H1 (cell line): Measurements from ENCODE around the gene SPIRE1. TPM values are rescaled to one million over a fixed set of nuclear protein-coding genes. Genes with fewer than 3 reads are reported as not detected.

Source experiments
- CTCF ChIA-PET: fragments of 300-600 bp; sonication (Branson Sonifier 250); formaldehyde crosslinking; loops from one replicate; lab custom pipeline; 2021; ENCODE audit not compliant: partially characterized antibody; lab: Charles Lee
- POLR2A ChIA-PET: fragments of 300-600 bp; sonication (Branson Sonifier 250); formaldehyde crosslinking; loops from one replicate; lab custom pipeline; 2021; ENCODE audit warnings: inconsistent platforms; ENCODE audit not compliant: partially characterized antibody; lab: Charles Lee
- DNase-seq, 2 experiments: peaks; one replicate each; pipeline versions ENCODE4 v3.0.0 to v3.0.0-alpha.2; 2010 to 2022; ENCODE audit warnings: low spot score in 2 of 2, low read depth in 1 of 2, mixed read lengths in 1 of 2
- FAIRE-seq: peaks from 2 replicates; lab custom pipeline; 2011; peaks lifted over from hg19 to GRCh38; lab: Jason Lieb, UNC
- H2AFZ ChIP-seq: 2 replicates; pipeline ENCODE4 v1.8.1; 2012; ENCODE audit warnings: low read length, inconsistent platforms
- H2AK5ac ChIP-seq: 2 replicates; pipeline ENCODE4 v1.6.1; 2013; ENCODE audit warnings: low read depth, low read length
- H2BK120ac ChIP-seq: replicated peaks from 2 replicates; pipeline ENCODE3; 2013; ENCODE audit warnings: low read depth, low read length, inconsistent platforms
- H2BK12ac ChIP-seq: 2 replicates; pipeline ENCODE4 v1.6.1; 2013; ENCODE audit warnings: low read depth, low read length
- H2BK15ac ChIP-seq: 2 replicates; pipeline ENCODE4 v1.6.1; 2013; ENCODE audit warnings: low read length
- H2BK20ac ChIP-seq: 2 replicates; pipeline ENCODE4 v1.6.1; 2013; ENCODE audit warnings: low read length
- H2BK5ac ChIP-seq: 2 replicates; pipeline ENCODE4 v1.6.1; 2013; ENCODE audit warnings: low read depth, low read length
- H3K14ac ChIP-seq: 2 replicates; pipeline ENCODE4 v1.6.1; 2013; ENCODE audit warnings: inconsistent platforms; ENCODE audit not compliant: insufficient read length
- H3K18ac ChIP-seq: 2 replicates; pipeline ENCODE4 v1.6.1; 2013; ENCODE audit warnings: low read length; ENCODE audit errors: extremely low read depth
- H3K23ac ChIP-seq: 2 replicates; pipeline ENCODE4 v1.6.1; 2013; ENCODE audit warnings: inconsistent platforms; ENCODE audit not compliant: insufficient read length
- H3K23me2 ChIP-seq: 2 replicates; pipeline ENCODE4 v1.6.1; 2013; ENCODE audit warnings: low read depth, low read length
- H3K27ac ChIP-seq: 2 replicates; pipeline ENCODE4 v1.6.1; 2011; ENCODE audit warnings: low read depth, low read length, inconsistent platforms
- H3K27me3 ChIP-seq, 4 experiments: replicated peaks in 1 of 4; 1 replicate in 1 of 4; 2 replicates in 3 of 4; pipeline versions ENCODE4 v1.6.1 to v1.8.1; 2011 to 2013; ENCODE audit warnings: low read length in 3 of 4, mild to moderate bottlenecking in 3 of 4, inconsistent platforms in 2 of 4, mixed read lengths in 2 of 4, moderate library complexity in 1 of 4; ENCODE audit not compliant: control insufficient read depth in 3 of 4, insufficient read depth in 3 of 4; ENCODE audit errors: extremely low read depth in 1 of 4
- H3K36me3 ChIP-seq, 4 experiments: 2 replicates each; pipeline versions ENCODE4 v1.6.1 to v1.8.1; 2011 to 2013; ENCODE audit warnings: mild to moderate bottlenecking in 4 of 4, low read length in 3 of 4, moderate library complexity in 2 of 4, control low read depth in 1 of 4, inconsistent platforms in 1 of 4; ENCODE audit not compliant: insufficient read depth in 4 of 4, control insufficient read depth in 2 of 4
- H3K4ac ChIP-seq: replicated peaks from 2 replicates; pipeline ENCODE3; 2013; ENCODE audit warnings: low read length, low read depth, mixed read lengths, inconsistent platforms; ENCODE audit not compliant: insufficient read length
- H3K4me1 ChIP-seq, 4 experiments: replicated peaks in 1 of 4; 1 replicate in 1 of 4; 2 replicates in 3 of 4; pipeline versions ENCODE4 v1.6.1 to v1.8.1; 2011 to 2013; ENCODE audit warnings: low read length in 3 of 4, inconsistent platforms in 2 of 4, mixed read lengths in 1 of 4; ENCODE audit not compliant: insufficient read depth in 4 of 4, control insufficient read depth in 3 of 4
- H3K4me2 ChIP-seq, 2 experiments: 2 replicates each; pipeline versions ENCODE4 v1.6.1 to v1.8.1; 2011 to 2013; ENCODE audit warnings: low read depth in 2 of 2, low read length in 2 of 2, control low read depth in 1 of 2, inconsistent platforms in 1 of 2, mild to moderate bottlenecking in 1 of 2; ENCODE audit not compliant: insufficient read depth in 1 of 2
- H3K4me3 ChIP-seq, 4 experiments: fragments of 200-600, 300-600 bp in 1 of 4; sonication (generic), shearing (Covaris generic), sonication (Bioruptor Twin) in 1 of 4; 2 replicates each; pipeline versions ENCODE4 v1.5.1 to v1.8.1; 2011 to 2016; ENCODE audit warnings: low read length in 4 of 4, low read depth in 3 of 4, control low read depth in 2 of 4, inconsistent platforms in 2 of 4, mild to moderate bottlenecking in 2 of 4, mixed read lengths in 1 of 4, moderate library complexity in 1 of 4; ENCODE audit not compliant: insufficient read depth in 2 of 4; ENCODE audit errors: extremely low read depth in 1 of 4
- H3K56ac ChIP-seq: replicated peaks from 2 replicates; pipeline ENCODE3; 2013; ENCODE audit warnings: low read depth, mild to moderate bottlenecking, mixed read lengths, low read length, inconsistent platforms; ENCODE audit not compliant: insufficient read length
- H3K79me1 ChIP-seq: 2 replicates; pipeline ENCODE4 v1.6.1; 2013; ENCODE audit warnings: low read depth, low read length, control low read depth
- H3K79me2 ChIP-seq, 2 experiments: 2 replicates each; pipeline versions ENCODE4 v1.6.1 to v1.8.1; 2012 to 2013; ENCODE audit warnings: low read length in 2 of 2, mild to moderate bottlenecking in 2 of 2, inconsistent platforms in 1 of 2; ENCODE audit not compliant: insufficient read depth in 2 of 2, control insufficient read depth in 1 of 2
- H3K9ac ChIP-seq, 4 experiments: replicated peaks in 1 of 4; 1 replicate in 1 of 4; 2 replicates in 3 of 4; pipeline versions ENCODE4 v1.6.1 to v1.8.1; 2011 to 2013; ENCODE audit warnings: low read depth in 3 of 4, low read length in 3 of 4, control low read depth in 2 of 4, mild to moderate bottlenecking in 2 of 4, moderate library complexity in 2 of 4, inconsistent platforms in 1 of 4; ENCODE audit errors: extremely low read depth in 1 of 4
- H3K9me3 ChIP-seq, 2 experiments: 2 replicates each; pipeline versions ENCODE4 v1.6.1 to v1.8.1; 2012 to 2013; ENCODE audit warnings: mild to moderate bottlenecking in 2 of 2, moderate library complexity in 2 of 2, control low read depth in 1 of 2, inconsistent platforms in 1 of 2, low read depth in 1 of 2, low read length in 1 of 2, mixed read lengths in 1 of 2; ENCODE audit not compliant: insufficient read depth in 2 of 2
- H4K20me1 ChIP-seq, 2 experiments: replicated peaks in 1 of 2; 2 replicates each; pipeline versions ENCODE3 to v1.8.1; 2011 to 2013; ENCODE audit warnings: inconsistent platforms in 2 of 2, low read length in 2 of 2, mild to moderate bottlenecking in 1 of 2; ENCODE audit not compliant: insufficient read depth in 2 of 2, control insufficient read depth in 1 of 2
- H4K5ac ChIP-seq: 2 replicates; pipeline ENCODE4 v1.6.1; 2013; ENCODE audit warnings: low read length, low read depth, mixed read lengths, inconsistent platforms; ENCODE audit not compliant: insufficient read length
- H4K8ac ChIP-seq: 2 replicates; pipeline ENCODE4 v1.8.0; 2013; ENCODE audit warnings: mild to moderate bottlenecking, moderate library complexity, low read length, inconsistent platforms; ENCODE audit not compliant: insufficient read depth; ENCODE audit errors: extremely low read depth
- H4K91ac ChIP-seq: replicated peaks from 2 replicates; pipeline ENCODE3; 2013; ENCODE audit warnings: low read length, mixed read lengths, inconsistent platforms; ENCODE audit not compliant: insufficient read length
- BACH1 ChIP-seq: IDR thresholded peaks from 2 replicates; pipeline ENCODE4 v1.6.1; 2012; ENCODE audit warnings: low read length, improper control_type of control experiment
- CREB1 ChIP-seq: IDR thresholded peaks from 2 replicates; pipeline ENCODE4 v1.6.1; 2012; ENCODE audit warnings: inconsistent platforms
- E2F6 ChIP-seq: IDR thresholded peaks from 2 replicates; pipeline ENCODE4 v1.6.1; 2012; ENCODE audit warnings: inconsistent platforms
- MAFK ChIP-seq: IDR thresholded peaks from 2 replicates; pipeline ENCODE4 v1.6.1; 2012; ENCODE audit warnings: low read depth, mild to moderate bottlenecking, improper control_type of control experiment, low read length
- RAD21 ChIP-seq, 2 experiments: IDR thresholded peaks in 1 of 2; conservative IDR thresholded peaks in 1 of 2; 2 replicates each; pipeline ENCODE4 v1.6.1; 2011; ENCODE audit warnings: low read depth in 2 of 2, low read length in 2 of 2, improper control_type of control experiment in 1 of 2, inconsistent platforms in 1 of 2, mild to moderate bottlenecking in 1 of 2, moderate library complexity in 1 of 2
- RBBP5 ChIP-seq: IDR thresholded peaks from 2 replicates; pipeline ENCODE4 v1.7.1; 2012; ENCODE audit warnings: low read depth, mild to moderate bottlenecking, inconsistent platforms, low read length, moderate library complexity, borderline replicate concordance
- SIX5 ChIP-seq: IDR thresholded peaks from 2 replicates; pipeline ENCODE4 v1.6.1; 2011; ENCODE audit warnings: mild to moderate bottlenecking, low read depth, low read length
- USF2 ChIP-seq: IDR thresholded peaks from 2 replicates; pipeline ENCODE4 v1.6.1; 2011; ENCODE audit warnings: low read length, improper control_type of control experiment
- YY1 ChIP-seq: IDR thresholded peaks from 2 replicates; pipeline ENCODE4 v1.6.1; 2011; ENCODE audit warnings: low read depth, mild to moderate bottlenecking, low read length
- WGBS, 2 experiments: shearing (Covaris generic) in 1 of 2; methylation state at CpG; one replicate each; pipeline versions ENCODE4 v1.1.6 to v1.1.7; 2013 to 2015; ENCODE audit warnings: low lambda C conversion rate in 2 of 2, mixed read lengths in 2 of 2, inconsistent platforms in 1 of 2, low coverage in 1 of 2, missing lambda C conversion rate in 1 of 2; ENCODE audit not compliant: insufficient replicate concordance in 2 of 2, insufficient coverage in 1 of 2, insufficient read length in 1 of 2; ENCODE audit errors: extremely low coverage in 1 of 2, missing lambda C conversion rate in 1 of 2; 5-methylcytosine and 5-hydroxymethylcytosine counted together
- polyA plus RNA-seq, 7 experiments: library from polyadenylated mRNA; depleted of rRNA in 3 of 7; stranded (reverse) in 5 of 7; unstranded in 2 of 7; fragments of >200 nt in 5 of 7; fragments of 200-250 nt in 2 of 7; gene quantifications; 1 replicate in 5 of 7; 2 replicates in 1 of 7; 4 replicates in 1 of 7; pipeline versions ENCODE4 v1.2.1 to v1.2.3, GENCODE V29; 2011 to 2013; ENCODE audit warnings: missing spikeins in 2 of 7, mixed read lengths in 2 of 7
- total RNA-seq: library from RNA; stranded (reverse); fragmentation: NEBNext Ultra II Directional; extraction: Animal tissue kit (Norgen Biotek cat#: 25700); gene quantifications from 2 replicates; pipeline ENCODE4 v1.2.1, GENCODE V29; 2021

The SPIRE1 gene
- total and polyA plus RNA-seq, 2 of the 8 experiments (the other 6 are each of a cell fraction or from before 2014, with no cell fraction given), result 6.0 to 21.5 TPM

- Histone ChIP-seq H3K27ac (no peak overlapping the region), H2BK12ac (no peak overlapping the region), H3K79me1 (no peaks in the 10 kb centered on the region), H3K23ac (no peak overlapping the region), H4K5ac (no peak overlapping the region), H2BK120ac (no peak overlapping the region), H3K27me3 (no peaks in the 10 kb centered on the region), H2AK5ac (no peak overlapping the region), H2BK5ac (no peak overlapping the region), H4K20me1 (no peaks in the 10 kb centered on the region), H3K18ac (no peak overlapping the region), H3K56ac (no peak overlapping the region), H2BK20ac (no peak overlapping the region), H3K9ac (no peak overlapping the region), H2AFZ (no peak overlapping the region), H3K4ac (no peak overlapping the region), H3K4me2 (no peak overlapping the region), H3K4me1 (peaks cover 0 to 15% (median 8%) of the 10 kb centered on the region in 4 experiments; a peak in 5 of 7 replicates), H3K14ac (no peak overlapping the region), H3K36me3 (peaks cover 0 to 2% (median 0%) of the 10 kb centered on the region in 4 experiments; a peak in 1 of 8 replicates), H3K79me2 (no peaks in the 10 kb centered on the region), H3K23me2 (peaks cover 5% of the 10 kb centered on the region; the same call in 1 of the 2 replicates), H4K91ac (no peak overlapping the region), H2BK15ac (no peak overlapping the region), H3K9me3 (no peaks in the 10 kb centered on the region), H4K8ac (no peak overlapping the region), H3K4me3 (no peak overlapping the region)
- POLR2A ChIA-PET, result interaction anchor here (0.6 to 1.3 kb wide), 2 partner anchors 10 kb away, joined by 4 to 6 read pairs; partner anchors contain the start of gene PRELID3A
- 80% methylated on average over 4 of the region's 4 CpGs; no CpG with 5 or more reads in 1 of the 2 experiments for WGBS, 2 experiments
- TF ChIP-seq RBBP5 (no peak), YY1 (no peak), MAFK (no peak), E2F6 (no peak), BACH1 (no peak), SIX5 (no peak), USF2 (no peak), CREB1 (no peak), RAD21 (IDR thresholded peaks at IDR 0.05 in 1 of 2, conservative IDR thresholded peaks at IDR 0.05 in 1 of 2; ENCODE audit: low read depth in 2 of 2, low read length in 2 of 2) (no peak)
- DNase-seq, result no peak
- FAIRE-seq, result no peak
- CTCF ChIA-PET, result no interaction called here
Observed at GRCh38 chr18:12417687-12418086, 240.2 kb downstream of the SPIRE1 start.
